Muscle of arm (tissue), 12 donors: Measurements from ENCODE around the gene TRPV4. TPM values are rescaled to one million over a fixed set of nuclear protein-coding genes. Genes with fewer than 3 reads are reported as not detected.
A peak's percentile ranks its signal among the peaks of the same experiment; 100 is the strongest.

Experiments used
- DNase-seq: peaks from one replicate; pipeline ENCODE4 v3.0.0-alpha.2; 2013
- polyA plus RNA-seq, 12 donors: library from polyadenylated mRNA; unstranded; fragments of 120-200 nt; gene quantifications; one replicate each; pipeline ENCODE4 v1.2.1, GENCODE V29; 2013; ENCODE audit not compliant: insufficient read length in 12 of 12

TRPV4 gene
- polyA plus RNA-seq, 12 donors = 0.44 to 12.5 (median 0.81) TPM; not detected in 2

DNA sequence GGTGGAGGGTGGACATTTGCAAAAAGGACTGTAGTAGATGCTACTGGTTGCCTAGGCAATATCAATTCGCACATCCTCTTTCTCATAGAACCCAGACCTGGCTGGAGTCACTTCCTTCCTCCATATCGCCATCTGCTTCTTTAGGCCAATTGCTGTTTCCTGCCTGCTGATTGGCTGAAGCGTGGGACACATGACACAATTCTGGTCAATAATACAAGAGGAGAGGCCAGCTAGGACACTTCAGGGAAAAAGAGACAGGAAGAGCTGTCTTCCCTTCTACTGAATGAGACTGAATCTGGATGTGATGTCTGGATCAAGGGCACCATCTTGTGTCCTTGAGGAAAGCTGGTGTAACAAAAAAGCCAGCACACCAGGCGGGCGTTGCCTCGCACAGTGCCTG, 53.8 kb downstream of the TRPV4 start:
- no peak for DNase-seq

DNA sequence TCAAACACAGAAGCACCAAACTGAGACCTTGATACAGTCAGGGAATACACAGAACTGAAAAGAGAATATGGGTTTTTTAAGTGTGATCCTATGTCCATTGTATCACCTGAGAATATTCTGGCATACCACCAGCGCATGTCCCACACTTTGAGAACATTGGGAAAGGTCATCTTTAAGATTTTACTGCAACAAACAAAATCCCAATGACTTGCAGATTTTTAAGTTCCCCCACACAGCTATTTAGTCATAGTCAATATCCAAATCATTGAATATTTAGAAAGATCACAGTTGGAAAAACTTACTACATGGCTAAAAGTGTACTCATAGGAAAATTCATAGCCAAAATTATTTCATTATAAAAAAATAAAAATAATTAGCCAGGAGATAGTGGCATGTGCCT, 54.5 kb downstream of the TRPV4 start:
- no peak for DNase-seq

DNA sequence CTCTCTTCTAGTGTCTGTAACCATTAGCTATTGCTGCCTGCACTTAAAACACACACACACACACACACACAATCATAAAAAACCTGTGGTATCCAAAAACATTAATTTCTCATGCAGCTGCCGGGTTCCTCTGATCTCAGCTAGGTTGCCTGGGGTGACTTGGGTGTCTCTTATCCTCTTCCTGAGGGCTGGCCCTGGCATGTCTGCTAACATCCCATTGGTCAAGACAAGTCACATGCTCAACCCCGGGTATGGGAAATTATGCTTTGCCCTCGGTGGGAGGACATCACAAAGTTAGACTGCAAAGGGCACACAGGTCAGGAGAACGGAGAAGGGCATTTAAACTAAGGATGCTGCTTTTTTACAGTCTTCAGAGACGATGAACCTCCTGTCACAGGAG, 55.7 kb downstream of the TRPV4 start:
- DNase-seq = no peak

DNA sequence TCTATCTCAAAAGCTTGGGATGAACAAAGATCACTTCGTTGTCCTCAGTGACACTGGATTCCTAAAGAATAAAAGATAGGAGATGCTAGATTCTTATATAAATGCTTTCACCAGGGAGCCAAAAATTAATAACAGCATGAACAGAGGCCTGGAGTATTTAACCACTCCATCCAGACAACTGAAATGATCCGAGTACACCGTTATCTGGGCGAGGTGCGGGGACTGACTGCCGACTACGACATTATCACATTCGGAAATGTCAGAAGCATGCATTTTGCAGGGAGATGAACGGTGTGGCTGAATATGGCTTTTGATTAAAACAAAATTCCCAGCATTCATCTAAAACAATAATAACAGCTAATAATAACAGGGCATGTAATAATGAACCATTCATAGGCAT, 56.6 kb downstream of the TRPV4 start:
- DNase-seq = no peak

DNA sequence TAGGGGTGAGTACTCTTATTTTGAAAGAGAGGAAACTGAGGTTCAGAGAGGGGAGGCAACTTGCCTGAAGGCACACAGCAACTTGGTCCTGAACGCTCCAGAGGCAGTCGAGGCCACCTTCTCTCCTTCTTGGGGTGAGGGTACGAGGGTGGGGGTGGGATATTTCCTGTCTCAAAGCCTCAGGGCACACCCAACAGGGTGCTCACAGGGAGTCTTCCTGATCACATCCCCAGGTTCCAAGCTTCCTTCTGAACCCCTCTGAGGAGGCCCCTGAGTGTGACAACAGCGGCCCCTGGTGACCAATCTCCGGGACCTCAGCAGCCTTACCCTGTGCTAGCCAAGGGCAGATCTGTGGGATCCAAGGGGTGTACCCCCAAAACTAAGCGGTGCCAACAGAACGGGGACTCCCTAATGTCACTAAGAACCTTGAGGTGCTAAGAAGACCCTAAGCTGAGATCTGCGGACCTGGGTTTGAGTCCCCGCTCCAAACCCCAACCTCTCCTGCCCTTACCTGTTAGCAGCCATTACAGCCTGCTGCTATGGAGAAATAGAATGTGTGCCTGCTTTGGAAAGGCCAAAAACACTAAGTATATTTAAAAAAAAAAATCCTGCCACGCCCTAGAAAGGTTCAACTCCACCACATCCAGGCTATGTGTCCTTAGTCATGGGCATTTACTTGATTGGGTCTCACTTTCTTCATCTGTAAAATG, 57.9 kb downstream of the TRPV4 start:
- DNase-seq = peak; percentile 62

DNA sequence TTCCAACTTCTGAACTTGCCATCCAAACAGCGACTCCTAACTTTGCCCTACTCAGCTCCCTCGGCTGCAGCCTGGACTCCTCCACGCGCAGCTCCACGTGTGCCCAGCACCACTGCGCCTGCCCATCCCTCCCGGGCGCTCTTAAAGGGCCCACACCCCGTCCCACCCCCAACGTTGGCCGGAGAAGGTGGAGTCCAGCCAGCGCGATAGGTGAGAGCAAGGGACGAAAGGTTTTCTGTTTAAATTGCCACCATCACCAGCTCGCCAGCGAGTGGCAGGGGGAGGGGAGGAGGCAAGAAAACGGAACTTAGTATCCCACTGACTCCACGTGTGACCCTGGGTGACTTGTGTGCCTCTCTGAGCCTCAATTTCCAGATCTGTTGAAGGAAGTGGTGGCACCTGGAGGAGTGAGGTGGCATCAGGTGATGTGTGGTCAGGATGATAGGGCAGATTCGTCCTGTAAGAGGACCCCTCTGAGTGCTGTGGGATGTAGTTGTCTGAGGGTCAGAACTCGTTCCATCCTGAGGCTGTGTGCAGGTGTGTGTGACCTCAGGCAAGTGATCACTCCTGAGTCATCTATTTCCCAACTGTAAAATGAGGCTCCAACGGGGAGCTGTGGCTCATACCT, 59.7 kb downstream of the TRPV4 start:
- DNase-seq = no peak

DNA sequence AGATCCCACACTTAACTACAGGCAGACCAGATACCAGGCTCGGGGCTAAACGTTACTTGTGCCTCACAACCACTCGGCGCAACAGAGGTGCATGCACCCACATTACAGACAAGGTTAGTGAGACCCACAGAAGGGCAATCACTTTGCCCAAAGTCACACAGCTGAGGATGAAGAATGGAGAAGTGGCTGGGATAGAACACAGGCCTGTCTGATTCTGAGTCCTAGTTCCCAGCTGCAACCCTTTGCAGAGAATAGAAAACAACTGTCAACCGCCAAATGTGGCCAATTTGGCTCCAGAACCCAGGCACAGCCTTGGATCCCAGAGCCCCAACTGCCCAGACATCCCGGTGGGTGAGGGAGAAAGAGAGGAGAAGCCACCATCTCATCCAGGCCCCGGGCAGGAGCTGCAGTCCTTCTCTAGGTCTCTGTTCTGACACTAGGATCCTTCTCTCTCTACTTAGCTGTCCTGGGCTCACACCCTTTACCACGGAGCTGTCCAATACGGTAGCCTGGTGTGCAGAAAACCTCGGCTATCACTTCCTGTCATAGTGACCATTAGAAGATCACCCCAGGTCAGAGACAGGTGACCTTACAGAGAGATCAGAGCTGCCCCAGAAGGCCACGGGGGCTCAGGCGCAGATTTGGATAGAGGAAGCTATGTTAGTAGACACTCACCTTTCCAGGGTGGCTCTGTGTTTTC, 60.4 kb downstream of the TRPV4 start:
- DNase-seq = no peak

DNA sequence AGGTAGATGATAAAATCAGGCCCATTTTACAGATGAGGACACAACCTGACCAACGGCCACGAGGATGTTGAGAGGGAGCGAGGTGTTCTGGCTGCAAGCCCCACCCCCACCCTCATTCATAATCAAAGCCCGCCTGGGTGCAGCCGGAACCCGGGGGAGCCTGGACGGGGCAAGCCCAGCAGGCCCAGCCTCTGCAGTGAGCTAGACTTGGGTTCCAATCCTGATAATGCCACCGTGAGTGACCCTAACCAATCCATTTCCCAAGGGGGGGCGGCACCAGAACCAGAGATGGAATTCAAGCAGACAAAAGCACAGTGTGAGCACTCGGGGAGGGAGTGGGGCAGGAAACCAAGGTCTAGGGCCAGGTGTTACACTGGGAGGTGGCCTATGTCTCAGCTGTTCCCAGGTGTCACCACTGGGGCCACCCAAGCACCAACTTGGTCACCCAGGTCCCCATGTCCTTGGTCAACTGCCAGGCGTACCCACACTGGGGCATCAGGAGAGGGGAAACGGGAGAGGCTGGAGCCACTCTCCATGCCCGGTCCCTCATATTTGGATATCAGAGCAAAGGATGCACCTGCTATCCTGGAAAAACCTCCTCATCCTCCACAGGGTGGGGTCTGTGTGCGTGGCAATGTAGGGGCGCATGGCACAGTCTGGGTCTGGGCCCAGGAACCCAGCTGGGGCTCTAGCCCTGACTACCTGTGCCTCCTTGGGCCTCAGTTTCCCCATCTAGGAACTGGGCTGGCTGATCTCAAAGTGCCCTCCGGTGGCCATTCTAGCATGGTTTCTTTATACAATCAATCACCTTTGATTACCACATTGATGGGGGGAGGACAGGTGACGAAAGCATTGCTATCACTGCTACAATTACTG, 61.2 kb downstream of the TRPV4 start:
- no peak for DNase-seq

DNA sequence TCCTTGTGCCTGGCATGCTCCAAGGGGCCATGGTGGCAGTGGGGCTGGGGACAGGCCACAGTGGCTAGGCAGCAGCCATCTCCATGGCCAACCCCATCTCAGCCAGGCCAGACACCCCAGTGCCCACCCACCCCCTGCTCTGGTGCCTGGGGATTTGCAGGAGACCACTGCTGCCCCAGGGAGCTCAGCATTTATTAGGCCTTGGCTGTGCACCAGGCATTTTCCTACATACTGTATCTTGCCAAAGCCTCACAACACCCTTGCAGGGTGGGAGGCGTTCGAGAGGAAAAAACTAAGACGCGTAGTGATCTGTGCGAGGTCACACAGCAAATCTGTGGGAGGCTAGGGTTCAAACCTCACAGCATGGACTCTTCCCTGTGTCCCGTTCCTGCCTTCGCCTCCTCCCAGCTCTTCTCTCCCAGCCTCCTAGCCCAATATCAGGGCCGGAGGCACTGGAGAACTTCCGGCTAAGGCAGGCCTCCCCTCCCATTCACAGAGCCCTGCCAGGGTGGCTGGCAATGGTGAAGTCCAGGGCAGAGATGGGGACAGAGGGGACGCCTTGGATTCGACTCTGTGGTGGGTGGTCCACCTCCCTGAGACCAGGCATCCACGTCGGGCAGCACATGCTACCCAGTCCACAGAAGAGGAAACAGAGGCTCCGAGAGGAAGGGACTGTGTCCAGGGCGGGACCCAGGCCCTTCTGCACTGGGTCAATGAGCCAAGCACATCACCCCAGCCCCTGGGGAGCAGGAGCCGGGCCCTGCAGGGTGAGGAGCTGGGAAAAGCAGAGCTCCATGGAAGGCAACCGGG, 62.1 kb downstream of the TRPV4 start:
- no peak for DNase-seq

DNA sequence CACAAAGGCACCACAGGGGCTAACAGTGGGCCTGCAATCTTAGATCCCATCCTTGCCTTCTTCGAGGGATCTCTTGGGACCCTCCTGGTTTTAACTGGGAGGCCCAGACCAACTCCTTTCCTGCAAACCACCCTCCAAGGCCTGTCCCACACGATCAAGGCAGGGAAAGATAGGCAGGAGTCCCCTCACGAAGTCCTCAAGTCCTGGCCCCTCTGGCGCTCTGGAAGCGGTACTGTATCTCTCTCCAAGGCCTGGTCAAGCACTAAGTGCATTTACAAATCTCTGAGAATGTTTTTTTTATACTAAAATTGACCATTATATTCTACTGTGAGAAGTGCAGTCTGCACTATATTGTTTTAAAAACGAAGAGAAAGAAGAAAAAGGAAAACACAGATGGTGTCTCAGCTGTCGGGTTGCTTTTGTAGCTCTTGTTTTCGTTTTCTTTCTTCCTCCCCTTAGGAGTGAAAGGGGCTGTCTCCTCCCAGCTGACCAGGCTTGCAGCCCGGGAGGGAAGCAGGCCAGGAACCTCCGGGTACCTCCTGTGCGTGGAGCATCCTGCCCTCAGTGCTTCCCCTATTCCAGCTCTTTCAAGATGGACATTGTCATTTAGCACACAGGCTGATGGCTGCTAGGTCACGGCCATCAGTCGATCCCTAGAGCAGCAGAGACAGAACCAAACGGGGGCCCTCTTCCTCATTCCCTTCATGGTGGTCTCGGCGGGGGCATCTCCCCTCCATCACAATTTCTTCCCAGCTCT, 62.9 kb downstream of the TRPV4 start:
- DNase-seq = peak; percentile 8

DNA sequence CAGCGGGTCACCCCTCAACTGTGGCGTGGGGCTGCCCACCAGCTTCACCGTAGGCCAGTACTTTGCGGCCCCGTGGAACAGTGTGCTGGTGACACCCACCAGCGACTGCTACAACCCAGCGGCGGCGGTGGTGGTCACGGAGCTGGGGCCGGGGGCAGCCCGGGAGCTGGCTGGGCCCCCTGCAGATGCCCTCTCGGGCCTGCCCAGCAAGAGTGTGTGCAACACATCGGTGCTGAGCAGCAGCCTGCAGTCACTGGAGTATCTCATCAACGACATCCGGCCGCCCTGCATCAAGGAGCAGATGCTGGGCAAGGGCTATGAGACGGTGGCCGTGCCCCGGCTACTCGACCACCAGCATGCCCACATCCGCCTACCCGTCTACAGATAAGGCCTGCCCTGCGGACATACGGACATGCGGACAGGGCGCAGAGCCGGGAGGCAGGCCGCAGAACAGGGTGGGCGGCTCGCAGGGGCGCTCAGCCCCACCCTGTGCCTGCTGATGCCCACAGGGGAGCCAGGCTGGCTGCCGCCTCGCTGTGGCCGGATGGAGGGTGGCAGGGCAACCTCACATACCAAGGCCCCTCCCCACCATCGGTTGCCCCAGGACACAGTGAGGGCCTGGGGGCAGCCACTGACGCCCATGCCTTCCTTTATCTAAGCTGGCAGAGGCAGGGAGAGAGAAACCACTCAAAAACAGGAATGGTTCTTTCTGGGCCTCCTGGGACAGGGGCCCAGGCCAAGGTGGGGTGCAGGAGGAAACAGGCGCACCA, 64.1 kb downstream of the TRPV4 start:
- DNase-seq = no peak

DNA sequence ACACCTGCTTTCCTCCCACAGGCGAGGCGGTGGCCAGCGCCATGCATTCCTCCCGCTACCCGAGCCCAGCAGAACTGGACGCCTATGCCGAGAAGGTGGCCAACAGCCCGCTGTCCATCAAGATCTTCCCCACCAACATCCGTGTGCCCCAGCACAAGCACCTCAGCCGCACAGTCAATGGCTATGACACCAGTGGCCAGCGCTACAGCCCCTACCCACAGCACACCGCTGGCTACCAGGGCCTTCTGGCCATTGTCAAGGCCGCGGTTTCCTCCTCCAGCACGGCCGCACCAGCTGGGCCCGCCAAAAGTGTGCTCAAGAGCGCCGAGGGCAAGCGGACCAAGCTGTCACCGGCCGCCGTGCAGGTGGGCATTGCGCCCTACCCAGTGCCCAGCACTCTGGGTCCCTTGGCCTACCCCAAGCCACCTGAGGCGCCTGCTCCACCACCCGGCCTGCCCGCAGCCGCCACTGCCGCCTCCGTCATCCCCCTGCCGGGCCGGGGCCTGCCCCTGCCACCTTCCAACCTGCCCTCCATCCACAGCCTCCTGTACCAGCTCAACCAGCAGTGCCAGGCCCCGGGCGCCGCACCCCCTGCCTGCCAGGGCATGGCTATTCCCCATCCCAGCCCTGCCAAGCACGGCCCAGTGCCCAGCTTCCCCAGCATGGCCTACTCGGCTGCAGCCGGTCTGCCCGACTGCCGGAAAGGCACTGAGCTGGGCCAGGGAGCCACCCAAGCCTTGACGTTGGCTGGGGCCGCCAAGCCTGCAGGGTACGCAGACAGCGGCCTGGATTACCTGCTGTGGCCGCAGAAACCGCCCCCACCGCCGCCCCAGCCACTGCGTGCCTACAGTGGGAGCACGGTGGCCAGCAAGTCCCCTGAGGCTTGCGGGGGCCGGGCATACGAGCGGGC, 65.0 kb downstream of the TRPV4 start:
- no peak for DNase-seq

DNA sequence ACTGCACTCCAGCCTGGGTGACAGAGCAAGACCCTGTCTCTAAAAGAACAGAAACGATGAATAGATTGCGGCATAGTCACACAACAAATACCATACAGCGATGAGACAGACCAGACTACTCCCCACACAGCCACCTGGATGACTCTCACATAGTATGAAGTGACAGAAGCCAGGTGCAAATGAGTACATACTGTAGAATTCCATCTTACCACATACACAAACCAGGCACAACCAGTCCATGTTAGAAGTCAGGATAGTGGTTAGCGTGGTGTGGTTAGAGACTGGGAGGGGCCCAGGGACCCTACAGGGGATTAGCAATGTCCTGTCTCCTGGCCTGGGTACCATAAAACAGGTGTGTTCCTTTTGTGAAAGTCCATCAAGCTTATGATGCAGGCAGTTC, 65.7 kb downstream of the TRPV4 start:
- no peak for DNase-seq

DNA sequence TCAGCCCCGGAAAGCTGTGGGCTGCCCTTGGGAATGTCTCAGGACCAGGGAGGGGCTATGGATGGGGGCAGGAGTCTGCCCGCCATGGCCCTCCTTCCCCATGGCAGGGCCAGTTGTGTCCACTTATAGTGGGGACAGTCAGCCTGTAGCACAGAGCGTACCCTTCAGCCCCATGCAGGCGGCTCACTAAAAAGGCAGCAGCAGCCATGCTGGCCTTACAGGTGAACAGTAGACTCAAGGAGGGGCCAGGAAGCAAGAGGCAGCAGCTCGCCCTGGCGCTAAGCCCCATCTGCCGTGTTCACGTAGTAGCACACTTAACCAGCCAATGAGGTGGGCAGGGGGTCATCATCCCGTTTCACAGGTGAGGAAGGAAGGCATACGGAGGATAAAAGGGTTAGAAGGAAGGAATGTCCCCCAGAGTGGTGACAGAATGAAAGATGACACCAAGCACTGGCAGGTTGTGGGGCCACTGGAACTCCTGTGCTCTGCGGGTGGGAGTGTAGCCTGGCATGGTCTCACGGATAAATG, 66.9 kb downstream of the TRPV4 start:
- no peak for DNase-seq

DNA sequence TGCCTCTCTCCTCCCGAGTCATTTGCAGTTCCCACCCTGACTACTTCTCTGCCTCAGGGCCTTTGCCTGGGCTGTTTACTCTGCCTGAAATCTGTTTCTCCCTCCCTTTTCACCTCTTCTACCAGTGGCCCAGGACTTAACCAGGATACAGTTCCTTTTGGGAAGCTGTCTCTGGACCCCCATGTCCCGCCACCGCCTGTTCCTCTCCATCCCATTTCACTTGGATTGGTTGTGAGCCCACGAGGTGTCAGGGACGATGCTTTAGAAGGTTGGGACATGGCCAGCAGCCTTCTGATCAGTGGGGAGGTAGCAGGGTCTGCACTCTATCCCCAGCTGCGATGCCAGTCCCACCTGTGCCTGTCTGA, 67.8 kb downstream of the TRPV4 start:
- DNase-seq = no peak

DNA sequence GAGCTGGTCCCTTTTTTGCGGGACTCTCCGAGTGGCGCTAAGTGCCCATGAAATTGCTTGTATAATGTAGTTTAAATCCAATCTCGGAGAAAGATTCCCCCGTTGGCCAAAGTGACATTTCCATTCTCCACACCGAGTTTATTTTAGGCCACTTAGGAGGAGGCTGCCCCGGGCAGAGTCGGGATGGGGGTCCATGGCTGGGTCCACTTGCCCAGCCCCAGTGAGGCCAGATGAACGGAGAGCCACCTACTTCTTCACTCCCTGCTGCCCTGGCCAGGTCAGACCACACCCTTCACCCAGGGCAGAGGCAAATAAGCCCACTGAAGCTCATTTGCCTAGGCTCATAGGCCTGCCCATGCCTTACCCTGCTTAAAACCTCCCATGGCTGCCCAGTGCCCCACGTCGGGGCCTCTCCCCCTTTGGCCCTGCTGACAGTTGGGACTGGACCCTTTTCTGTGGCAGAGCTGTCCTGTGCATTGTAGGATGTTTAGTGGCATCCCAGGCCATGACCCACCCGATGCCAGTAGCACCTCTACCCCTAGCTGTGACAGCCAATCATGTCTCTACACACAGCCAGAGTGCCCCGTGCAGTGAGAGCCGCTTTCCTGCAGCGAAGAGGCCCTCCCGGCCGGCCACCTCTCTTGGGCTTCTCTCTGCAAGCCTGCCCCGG, 68.3 kb downstream of the TRPV4 start:
- DNase-seq = no peak

DNA sequence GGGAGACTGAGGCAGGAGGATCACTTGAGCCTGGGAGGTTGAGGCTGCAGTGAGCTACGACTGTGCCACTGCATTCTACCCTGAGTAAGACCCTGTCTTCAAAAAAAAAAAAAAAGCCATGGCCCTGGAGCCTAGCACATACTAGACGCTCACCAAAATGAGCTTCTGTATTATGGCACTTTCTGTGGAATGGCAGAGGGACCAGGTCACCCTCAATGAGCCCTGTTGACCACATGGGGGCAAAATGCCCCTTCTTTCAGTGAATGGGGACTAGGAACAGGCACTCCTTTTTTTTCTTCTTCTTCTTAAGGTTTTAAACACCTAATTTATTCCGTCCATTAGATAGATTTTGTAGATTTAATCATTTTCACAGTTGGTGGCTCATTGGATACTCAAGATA, 69.1 kb downstream of the TRPV4 start:
- no peak for DNase-seq
